Breast epithelium (tissue), 4 donors: ENCODE data around the gene BDKRB1. TPM values are rescaled to one million over a fixed set of nuclear protein-coding genes. Genes with fewer than 3 reads are reported as not detected.

ENCODE experiments used
- DNase-seq, 2 donors: peaks; one replicate each; pipeline ENCODE4 v3.0.0-alpha.2; 2019; ENCODE audit warnings: low spot score in 2 of 2
- H3K27ac ChIP-seq, 2 donors: fragments of 200-600 bp; sonication (generic) in 1 of 2; one replicate each; pipeline ENCODE4 v1.5.1; 2016 to 2019; ENCODE audit warnings: mild to moderate bottlenecking in 1 of 2
- H3K27me3 ChIP-seq, 2 donors: fragments of 200-600 bp; sonication (generic) in 1 of 2; one replicate each; pipeline versions ENCODE4 v1.5.1 to v1.6.0; 2017 to 2019; ENCODE audit warnings: control low read depth in 1 of 2, mild to moderate bottlenecking in 1 of 2
- H3K36me3 ChIP-seq: fragments of 200-600 bp; one replicate; pipeline ENCODE4 v1.5.1; 2019
- H3K4me1 ChIP-seq, 2 donors: fragments of 200-600 bp; sonication (generic); one replicate each; pipeline ENCODE4 v1.5.1; 2016 to 2019; ENCODE audit warnings: control low read depth in 1 of 2
- H3K4me3 ChIP-seq, 3 donors: fragments of 200-600 bp; sonication (generic); 1 replicate in 2 of 3; 2 replicates in 1 of 3; pipeline ENCODE4 v1.5.1; 2016 to 2019; ENCODE audit warnings: mild to moderate bottlenecking in 3 of 3, moderate library complexity in 2 of 3
- H3K9me3 ChIP-seq, 2 donors: fragments of 200-600 bp; sonication (generic) in 1 of 2; one replicate each; pipeline ENCODE4 v1.5.1; 2016 to 2019; ENCODE audit warnings: control low read depth in 1 of 2
- POLR2A ChIP-seq: fragments of 450-650 bp; IDR thresholded peaks from one replicate; pipeline ENCODE4 v1.6.1; 2016; ENCODE audit warnings: antibody characterized with exemption, mild to moderate bottlenecking, moderate library complexity
- POLR2AphosphoS5 ChIP-seq, 3 donors: sonication (generic); formaldehyde crosslinking; IDR thresholded peaks; one replicate each; pipeline ENCODE4 v1.6.1; 2017; ENCODE audit warnings: antibody characterized with exemption in 3 of 3
- intact Hi-C: fragments of 100-400 bp; cut with DNase I; formaldehyde crosslinking; loops from one replicate; pipeline ENCODE4 v1.15.1; 2023; ENCODE audit warnings: low total_unique reads
- total RNA-seq, 3 donors: library from RNA; depleted of rRNA; stranded (reverse); fragments of >200 nt; gene quantifications; one replicate each; pipeline ENCODE4 v1.1.0, GENCODE V29; 2016
- TF ChIP-seq, protein P1 (sequence below), 3 donors: fragments of 450-650 bp; IDR thresholded peaks; one replicate each; pipeline ENCODE4 v1.5.1; 2016 to 2017; ENCODE audit warnings: antibody characterized with exemption in 3 of 3, mild to moderate bottlenecking in 3 of 3, moderate library complexity in 3 of 3

Gene BDKRB1
- total RNA-seq, 3 donors from 2014 or later, result 5.9 TPM; not detected in 2

- intact Hi-C loops, result no loop called here
- no peak for TF ChIP-seq POLR2A
- no peak for TF ChIP-seq POLR2AphosphoS5 (IDR thresholded peaks at IDR 0.05)
- TF ChIP-seq, protein P1, sequence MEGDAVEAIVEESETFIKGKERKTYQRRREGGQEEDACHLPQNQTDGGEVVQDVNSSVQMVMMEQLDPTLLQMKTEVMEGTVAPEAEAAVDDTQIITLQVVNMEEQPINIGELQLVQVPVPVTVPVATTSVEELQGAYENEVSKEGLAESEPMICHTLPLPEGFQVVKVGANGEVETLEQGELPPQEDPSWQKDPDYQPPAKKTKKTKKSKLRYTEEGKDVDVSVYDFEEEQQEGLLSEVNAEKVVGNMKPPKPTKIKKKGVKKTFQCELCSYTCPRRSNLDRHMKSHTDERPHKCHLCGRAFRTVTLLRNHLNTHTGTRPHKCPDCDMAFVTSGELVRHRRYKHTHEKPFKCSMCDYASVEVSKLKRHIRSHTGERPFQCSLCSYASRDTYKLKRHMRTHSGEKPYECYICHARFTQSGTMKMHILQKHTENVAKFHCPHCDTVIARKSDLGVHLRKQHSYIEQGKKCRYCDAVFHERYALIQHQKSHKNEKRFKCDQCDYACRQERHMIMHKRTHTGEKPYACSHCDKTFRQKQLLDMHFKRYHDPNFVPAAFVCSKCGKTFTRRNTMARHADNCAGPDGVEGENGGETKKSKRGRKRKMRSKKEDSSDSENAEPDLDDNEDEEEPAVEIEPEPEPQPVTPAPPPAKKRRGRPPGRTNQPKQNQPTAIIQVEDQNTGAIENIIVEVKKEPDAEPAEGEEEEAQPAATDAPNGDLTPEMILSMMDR (IDR thresholded peaks at IDR 0.05), result no peak
- no peak overlapping the region for H3K4me3 ChIP-seq
- peaks cover 4% of the 10 kb centered on the region for H3K36me3 ChIP-seq
- no peaks in the 10 kb centered on the region for H3K9me3 ChIP-seq
- no peak for DNase-seq
- no peaks in the 10 kb centered on the region for H3K4me1 ChIP-seq
- H3K27me3 ChIP-seq, result no peaks in the 10 kb centered on the region
- no peak overlapping the region for H3K27ac ChIP-seq
Measured at GRCh38 chr14:96307434-96307833, 51.4 kb downstream of the BDKRB1 start.

GRCh38 chr14:96309133-96309895 is 53.3 kb downstream of the BDKRB1 start:
- intact Hi-C loops, result no loop called here
- Histone ChIP-seq H3K27me3 (no peaks in the 10 kb centered on the region), H3K36me3 (peaks cover 10% of the 10 kb centered on the region), H3K9me3 (no peaks in the 10 kb centered on the region), H3K4me1 (no peaks in the 10 kb centered on the region), H3K27ac (no peak overlapping the region), H3K4me3 (no peak overlapping the region)
- DNase-seq, result no peak
- TF ChIP-seq POLR2AphosphoS5 (IDR thresholded peaks at IDR 0.05), result no peak

DNA sequence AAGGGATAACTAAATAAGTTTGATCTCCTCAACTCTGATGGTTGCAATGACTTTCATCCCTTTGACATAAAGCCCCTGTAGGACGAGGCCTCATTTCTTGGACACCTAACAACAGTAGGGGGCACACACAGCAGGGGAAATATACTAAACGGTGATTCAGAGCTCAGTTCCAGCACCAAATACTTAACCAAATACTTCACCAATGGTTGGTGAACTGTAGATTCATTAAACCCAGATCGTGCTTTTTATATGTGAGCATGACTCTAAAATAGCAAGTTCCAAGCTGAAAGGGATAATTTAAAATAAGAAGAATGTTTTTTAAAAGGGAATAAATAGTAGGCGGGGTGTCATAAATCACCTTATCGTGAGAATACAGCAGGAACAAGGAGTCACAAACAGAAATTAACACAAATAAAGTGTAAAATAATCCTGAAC is 53.9 kb downstream of the BDKRB1 start:
- Histone ChIP-seq H3K27ac (no peak overlapping the region), H3K4me3 (no peak overlapping the region), H3K4me1 (no peaks in the 10 kb centered on the region), H3K27me3 (no peaks in the 10 kb centered on the region), H3K36me3 (peaks cover 10% of the 10 kb centered on the region), H3K9me3 (no peaks in the 10 kb centered on the region)
- TF ChIP-seq POLR2A (no peak), POLR2AphosphoS5 (IDR thresholded peaks at IDR 0.05) (no peak)
- TF ChIP-seq, protein P1 (IDR thresholded peaks at IDR 0.05), result no peak
- intact Hi-C loops, result loop anchor here (10.0 kb wide), 1 partner anchor 1575 kb away; no protein-coding TSS in a partner anchor
- no peak for DNase-seq

GRCh38 chr14:96310906-96311305 is 54.9 kb downstream of the BDKRB1 start:
- Histone ChIP-seq H3K27me3 (no peaks in the 10 kb centered on the region), H3K4me3 (no peak overlapping the region), H3K36me3 (peaks cover 8% of the 10 kb centered on the region), H3K27ac (no peak overlapping the region), H3K9me3 (no peaks in the 10 kb centered on the region), H3K4me1 (no peaks in the 10 kb centered on the region)
- intact Hi-C loops, result loop anchor here (10.0 kb wide), 1 partner anchor 1576 kb away; no protein-coding TSS in a partner anchor
- TF ChIP-seq POLR2A, result no peak
- no peak for TF ChIP-seq POLR2AphosphoS5 (IDR thresholded peaks at IDR 0.05)
- no peak for DNase-seq

Other genes with a start within 250 kb of the BDKRB1 start
- 10 to 100 TPM in 2 of 3 donors, 1 to 10 TPM in 1; 6.6 to 13.3 (median 10.8) TPM for gene C14orf132, start 216.8 kb upstream of the BDKRB1 start, total RNA-seq
- gene BDKRB2, start 51.4 kb upstream of the BDKRB1 start, total RNA-seq, result 1 to 10 TPM; 1.1 to 5.6 (median 4.2) TPM
- 10 to 100 TPM; 23.7 to 51.4 (median 42.0) TPM for gene ATG2B, start 107.1 kb downstream of the BDKRB1 start, total RNA-seq
- gene GSKIP, start 107.3 kb downstream of the BDKRB1 start, total RNA-seq, result 10 to 100 TPM in 2 of 3 donors, 1 to 10 TPM in 1; 9.8 to 23.3 (median 14.4) TPM
- gene AK7, start 135.9 kb downstream of the BDKRB1 start, total RNA-seq, result 10 to 100 TPM in 1 of 3 donors, 1 to 10 TPM in 1, under 1 TPM in 1; 0.96 to 10.5 (median 4.5) TPM
- gene PAPOLA, start 246.2 kb downstream of the BDKRB1 start, total RNA-seq, result 100 to 1,000 TPM; 110 to 254 (median 187) TPM